Spleen (tissue), 7 donors: Measurements from ENCODE around the gene SLIT1.

ENCODE experiments used
- CTCF ChIP-seq, 11 experiments: fragments of 200-600 bp in 7 of 11; fragments of 450-650 bp in 4 of 11; sonication (generic) in 4 of 11; IDR thresholded peaks in 8 of 11; conservative IDR thresholded peaks in 3 of 11; 1 replicate in 7 of 11; 2 replicates in 4 of 11; pipeline versions ENCODE4 v1.4.0 to v1.8.0; 2016 to 2021; ENCODE audit warnings: antibody characterized with exemption in 11 of 11, inconsistent platforms in 4 of 11, mild to moderate bottlenecking in 1 of 11
- POLR2AphosphoS5 ChIP-seq, 3 donors: sonication (generic); formaldehyde crosslinking; IDR thresholded peaks; one replicate each; pipeline ENCODE4 v1.5.1; 2017; ENCODE audit warnings: antibody characterized with exemption in 3 of 3
- donor health status: DM: no; HTN: no; CAD: no; lungs with moderate emphysema.
- donor health status: DM: no; HTN: no; CAD: no.
- donor health status: DM: no; HTN: no; CAD: no.

- TF ChIP-seq CTCF (IDR thresholded peaks at IDR 0.05 in 8 of 11, conservative IDR thresholded peaks at IDR 0.05 in 3 of 11) (no peak), POLR2AphosphoS5 (IDR thresholded peaks at IDR 0.05) (no peak)
Observed at GRCh38 chr10:97220355-97220754, 34.6 kb upstream of the SLIT1 start.
